Uterus (tissue), 2 donors: Measurements from ENCODE around the gene TFF2.

Experiments used
- CTCF ChIP-seq, 4 experiments: fragments of 200-600 bp in 2 of 4; fragments of 450-650 bp in 2 of 4; sonication (generic) in 2 of 4; IDR thresholded peaks; one replicate each; pipeline ENCODE4 v1.5.1; 2016 to 2019; ENCODE audit warnings: antibody characterized with exemption in 4 of 4, mild to moderate bottlenecking in 2 of 4, moderate library complexity in 1 of 4
- POLR2A ChIP-seq, 2 donors: fragments of 450-650 bp; IDR thresholded peaks; one replicate each; pipeline ENCODE4 v1.6.1; 2016; ENCODE audit warnings: antibody characterized with exemption in 2 of 2, mild to moderate bottlenecking in 1 of 2, moderate library complexity in 1 of 2

GRCh38 chr21:42356046-42356445 is 5.3 kb upstream of the TFF2 start:
- no peak for TF ChIP-seq CTCF (IDR thresholded peaks at IDR 0.05)
- no peak for TF ChIP-seq POLR2A (IDR thresholded peaks at IDR 0.05)
